ENCODE results near the gene SKA1.
"Not testable (repeated sequence)": the region's sequence is repeated elsewhere in the genome, so short reads cannot be mapped to it uniquely, and the experiment has no call there.

Gene SKA1

DNA sequence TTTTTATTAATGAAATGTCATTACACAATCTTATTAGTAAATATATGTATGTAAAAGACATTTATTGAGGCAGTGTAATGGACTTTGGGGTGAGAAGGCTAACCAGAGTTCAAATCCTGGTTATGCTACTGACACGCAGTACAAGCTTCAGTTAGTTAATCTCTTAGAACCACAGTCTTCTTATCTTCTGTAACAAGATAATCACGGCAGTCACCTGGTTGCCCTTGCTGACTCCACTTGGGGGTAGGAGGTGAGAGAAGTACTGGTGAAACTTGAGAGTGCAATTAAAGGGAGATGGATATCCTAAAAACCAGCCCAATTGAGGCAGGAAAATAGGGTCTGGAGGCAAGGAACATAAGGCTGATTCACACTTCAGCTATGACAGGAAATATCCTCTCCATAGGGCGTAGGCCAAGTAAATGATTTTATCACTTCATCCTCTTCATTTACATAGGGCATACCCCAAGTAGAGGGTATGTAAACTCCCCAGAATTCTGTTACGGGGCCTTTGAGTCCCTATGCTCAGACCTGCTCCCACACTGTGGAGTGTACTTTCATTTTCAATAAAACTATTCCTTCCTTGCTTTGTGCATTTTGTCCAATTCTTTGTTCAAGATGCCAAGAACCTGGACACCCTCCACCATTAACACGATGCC lies 21.3 kb downstream of the SKA1 start:
- DNase-seq: no peak

DNA sequence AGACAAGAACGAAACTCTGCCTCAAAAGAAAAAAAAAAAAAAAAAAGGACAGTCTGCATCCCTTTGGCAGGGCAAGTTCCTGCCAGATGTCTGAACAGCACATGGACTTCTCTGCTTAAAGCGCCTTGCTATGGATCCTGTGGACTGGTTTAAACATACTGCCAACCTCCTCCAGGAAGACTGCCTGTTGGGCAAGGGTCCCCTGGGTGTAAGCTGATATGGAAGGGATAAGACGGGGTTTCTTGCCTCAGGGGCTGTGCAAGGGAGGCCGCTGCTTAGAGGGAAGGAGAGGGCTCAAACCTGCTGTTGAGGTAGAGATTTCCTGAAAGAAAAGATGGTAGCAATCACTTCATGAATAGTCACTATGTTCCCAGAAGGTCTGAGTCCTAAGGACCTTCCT lies 22.2 kb downstream of the SKA1 start:
- DNase-seq: no peak

DNA sequence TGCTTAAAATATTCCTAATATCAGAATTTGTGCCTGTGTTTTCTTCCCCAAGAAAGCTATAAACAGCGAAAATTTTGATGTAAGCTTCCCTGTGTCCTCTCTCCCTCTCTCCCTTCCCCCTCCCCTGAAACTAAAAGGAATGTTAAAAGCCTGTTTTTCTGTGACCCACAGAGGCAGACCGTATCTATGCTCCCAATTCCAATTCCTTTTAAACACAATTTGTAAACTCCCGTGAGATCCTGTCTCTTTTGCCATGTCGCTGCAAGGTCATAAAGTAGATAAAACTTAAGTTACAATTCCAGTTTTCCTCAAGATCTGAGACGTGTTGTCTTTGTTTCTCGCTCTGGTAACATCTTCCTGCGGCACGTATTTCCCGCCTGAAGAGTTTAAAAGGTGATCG lies 23.3 kb downstream of the SKA1 start:
- DNase-seq: no peak

DNA sequence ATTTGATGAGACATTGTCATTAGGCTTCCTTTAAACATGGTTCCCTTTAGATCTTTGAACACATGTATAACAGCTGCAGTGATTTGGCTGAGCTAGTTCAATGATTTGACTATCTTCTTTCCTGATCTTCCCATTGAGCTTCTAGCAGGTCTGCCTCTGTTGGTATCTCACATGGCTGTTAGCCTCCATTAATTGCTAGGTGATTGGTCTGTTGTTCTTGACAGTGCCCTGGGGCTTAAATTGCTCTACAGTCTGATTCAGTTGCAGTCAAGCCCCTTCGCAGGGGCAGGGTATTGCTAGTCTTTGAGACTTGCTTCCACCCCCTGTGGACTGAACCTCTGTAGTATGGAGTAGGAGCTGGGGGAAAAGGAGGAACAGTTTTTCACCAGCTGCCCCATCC lies 24.1 kb downstream of the SKA1 start:
- no peak for DNase-seq

DNA sequence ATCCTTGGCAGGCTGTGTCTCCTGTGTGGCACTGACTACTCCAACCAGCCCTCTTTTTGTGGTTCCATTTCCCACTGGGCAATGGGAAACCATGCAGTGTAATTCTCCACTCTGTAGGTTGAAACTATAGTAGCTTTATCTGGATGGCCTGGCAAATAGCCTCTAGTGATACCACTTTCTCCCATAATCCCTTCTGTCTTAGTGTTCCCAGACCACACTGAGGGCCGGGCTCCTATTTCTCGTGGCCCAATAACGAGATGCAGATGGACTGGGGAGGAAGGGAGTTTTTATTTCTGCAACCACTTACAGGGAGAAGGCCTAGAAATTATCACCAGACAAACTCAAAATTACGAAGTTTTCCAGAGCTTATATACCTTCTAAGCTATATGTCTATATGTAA lies 24.7 kb downstream of the SKA1 start:
- no peak for DNase-seq

DNA sequence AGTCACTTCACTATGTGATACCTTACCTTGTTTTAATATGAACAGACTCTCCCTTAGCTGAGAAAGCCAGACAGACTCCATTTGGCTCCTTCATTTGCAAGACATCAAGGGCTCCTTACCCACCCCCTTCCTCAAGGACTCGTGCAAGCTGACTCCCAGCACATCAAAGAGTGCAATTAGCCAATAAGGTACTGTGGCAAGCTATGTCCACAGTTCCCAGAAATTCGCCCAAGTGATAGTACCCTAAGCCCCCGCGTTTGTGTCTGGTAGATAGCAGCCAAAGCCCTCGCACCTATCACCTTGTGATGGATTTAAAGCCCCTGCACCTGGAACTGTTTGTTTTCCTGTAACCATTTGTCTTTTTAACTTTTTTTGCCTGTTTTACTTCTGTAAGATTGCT lies 25.6 kb downstream of the SKA1 start:
- DNase-seq: not testable (repeated sequence)

DNA sequence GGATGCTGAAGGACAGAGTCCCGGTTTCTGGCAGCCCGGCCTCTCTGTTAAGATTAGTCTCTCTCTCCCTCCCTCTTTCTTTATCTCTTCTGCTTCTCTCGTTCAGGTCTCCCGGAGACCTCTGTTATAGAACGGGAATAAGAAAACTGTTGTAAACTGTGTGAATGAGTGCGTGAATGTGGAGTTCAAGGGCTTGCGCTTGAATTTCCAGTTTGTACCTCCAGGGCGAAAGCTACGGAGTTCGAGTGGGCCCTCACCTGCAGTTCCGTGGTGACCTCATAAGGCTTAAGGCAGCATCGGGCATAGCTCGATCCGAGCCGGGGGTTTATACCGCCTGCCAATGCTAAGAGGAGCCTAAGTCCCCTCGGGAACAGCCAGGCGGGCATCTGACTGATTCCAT lies 26.4 kb downstream of the SKA1 start:
- DNase-seq: no peak

DNA sequence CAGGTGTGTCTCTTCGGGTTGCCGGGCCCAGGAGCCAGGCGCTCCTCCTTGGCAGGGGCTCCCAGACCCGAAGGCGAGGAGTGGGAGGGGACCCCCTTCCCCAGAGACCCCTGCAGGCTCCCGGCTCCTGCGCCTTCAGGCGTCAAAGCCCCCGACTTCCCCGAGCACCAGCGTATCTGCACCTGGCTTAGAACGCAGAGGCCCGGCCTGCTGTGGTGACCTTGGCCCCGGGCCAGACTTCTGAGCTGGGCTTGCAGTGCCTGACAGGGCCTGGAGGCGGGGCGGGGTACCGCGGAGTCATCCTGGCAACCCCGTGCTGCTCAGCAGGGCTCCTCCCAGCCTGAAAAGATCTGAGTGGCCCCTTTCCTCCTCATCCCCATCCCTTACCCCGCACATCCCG lies 27.0 kb downstream of the SKA1 start:
- peak; percentile 29 for DNase-seq

DNA sequence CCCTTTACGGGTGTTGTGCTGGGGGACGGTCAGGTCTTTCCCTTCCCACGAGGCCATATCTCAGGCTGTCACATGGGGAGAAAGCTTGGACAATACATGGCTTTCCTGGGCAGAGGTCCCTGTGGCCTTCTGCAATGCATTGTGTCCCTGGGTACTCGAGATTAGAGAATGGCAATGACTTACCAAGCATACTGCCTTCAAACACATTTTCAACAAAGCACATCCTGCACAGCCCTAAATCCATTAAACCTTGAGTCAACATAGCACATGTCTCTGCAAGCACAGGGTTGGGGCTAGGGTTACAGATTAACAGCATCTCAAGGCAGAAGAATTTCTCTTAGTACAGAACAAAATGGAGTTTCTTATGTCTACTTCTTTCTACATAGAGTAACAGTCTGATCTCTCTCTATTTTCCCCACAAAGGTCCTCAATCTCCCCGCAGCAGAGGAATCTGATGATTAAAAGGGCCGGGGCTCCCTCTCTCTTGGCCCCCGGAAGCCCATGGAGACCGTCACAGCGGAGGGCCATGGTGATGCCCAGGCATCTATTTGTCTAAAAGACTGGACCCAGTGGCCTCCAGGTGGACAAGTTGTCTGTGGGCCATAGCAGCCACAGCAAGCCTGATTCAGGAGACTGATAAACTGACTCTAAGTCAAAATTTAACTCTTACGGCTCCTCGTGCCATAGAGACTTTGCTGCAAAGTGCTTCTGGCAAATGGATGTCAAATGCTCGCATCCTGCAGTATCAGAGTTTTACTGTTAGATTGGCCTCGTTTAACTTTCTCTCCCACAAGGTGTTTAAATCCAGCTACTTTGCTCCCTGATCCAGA lies 30.1 kb downstream of the SKA1 start:
- DNase-seq: peak; percentile 36

DNA sequence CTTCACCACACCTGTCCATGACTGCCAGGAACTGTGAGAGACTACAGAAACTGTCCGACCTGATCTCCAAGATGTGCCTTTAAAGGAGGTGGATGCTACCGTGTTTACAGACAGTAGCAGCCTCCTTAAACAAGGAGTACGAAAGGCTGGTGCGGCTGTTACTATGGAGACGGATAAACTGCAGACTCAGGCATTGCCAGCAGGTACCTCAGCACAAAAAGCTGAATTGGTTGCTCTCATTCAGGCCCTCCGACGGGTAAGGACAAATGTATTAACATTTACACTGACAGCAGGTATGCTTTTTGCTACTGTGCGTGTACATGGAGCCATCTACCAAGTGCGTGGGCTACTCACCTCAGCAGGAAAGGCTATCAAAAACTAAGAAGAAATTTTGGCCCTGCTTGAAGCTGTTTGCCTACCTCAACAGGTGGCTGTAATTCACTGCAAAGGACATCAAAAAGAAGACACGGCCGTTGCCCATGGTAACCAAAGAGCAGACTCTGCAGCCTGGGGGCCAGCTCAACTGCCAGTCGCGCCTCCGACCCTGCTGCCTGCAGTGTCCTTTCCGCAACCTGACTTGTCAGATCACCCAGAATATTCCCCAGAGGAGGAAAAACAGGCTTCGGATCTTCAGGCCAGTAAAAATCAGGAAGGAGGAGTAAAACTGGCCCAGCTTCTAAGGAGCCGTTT lies 30.9 kb downstream of the SKA1 start:
- peak; percentile 88 for DNase-seq

DNA sequence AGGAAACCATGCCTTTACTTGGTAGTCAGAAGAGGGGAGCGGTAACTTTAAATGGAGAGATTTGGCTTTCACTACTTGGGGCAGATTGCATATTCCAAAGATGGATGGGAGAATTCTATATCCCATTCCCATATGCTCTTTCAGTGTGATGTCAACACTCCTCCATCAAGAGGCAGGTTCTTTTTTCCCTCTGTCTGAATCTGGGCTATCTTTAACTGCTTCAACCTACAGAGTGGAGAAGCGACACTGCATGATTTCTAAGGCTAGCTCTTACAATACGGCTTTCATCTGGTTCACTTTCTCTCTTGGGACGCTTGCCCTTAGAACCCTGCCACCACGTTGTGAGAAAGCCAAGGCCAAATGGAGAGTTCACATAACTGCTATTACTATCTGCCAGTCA lies 34.4 kb downstream of the SKA1 start:
- no peak for DNase-seq

DNA sequence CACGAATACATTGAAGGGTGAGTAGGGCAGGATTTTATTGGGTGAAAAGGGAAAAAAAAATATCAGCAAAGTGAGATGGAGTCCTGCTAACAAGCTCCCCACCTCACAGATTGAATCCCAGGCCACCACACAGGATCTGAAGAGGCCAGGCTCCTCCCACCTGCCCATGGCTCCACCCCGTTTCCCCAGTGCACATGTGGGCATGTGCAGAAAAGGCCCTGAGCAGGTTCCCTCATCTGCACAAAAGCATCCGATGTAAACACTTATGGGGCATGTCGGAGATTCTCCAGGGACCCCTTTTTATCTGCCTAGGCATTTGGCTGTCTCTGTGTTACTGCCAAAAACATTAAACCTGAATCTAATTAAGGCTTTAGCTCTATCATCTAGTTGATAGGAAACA lies 35.2 kb downstream of the SKA1 start:
- no peak for DNase-seq

DNA sequence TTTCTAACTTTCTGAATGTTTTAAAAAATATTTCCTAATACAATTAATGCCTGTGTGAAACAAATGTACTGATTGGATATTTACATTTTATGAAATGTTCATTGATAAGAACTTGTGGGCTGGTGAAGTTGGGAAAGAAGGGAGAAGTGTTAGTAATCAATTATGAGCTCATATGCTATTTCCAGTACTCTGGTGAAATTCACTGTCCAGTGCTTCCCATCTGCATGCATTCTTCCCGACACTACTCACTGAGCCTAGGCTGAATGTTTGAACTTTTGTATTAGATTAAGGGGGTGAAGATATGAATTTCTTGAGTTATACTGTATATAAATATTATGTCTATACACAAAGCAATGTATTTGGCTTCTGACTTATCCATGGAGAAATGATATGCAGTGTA lies 36.0 kb downstream of the SKA1 start:
- DNase-seq: no peak

DNA sequence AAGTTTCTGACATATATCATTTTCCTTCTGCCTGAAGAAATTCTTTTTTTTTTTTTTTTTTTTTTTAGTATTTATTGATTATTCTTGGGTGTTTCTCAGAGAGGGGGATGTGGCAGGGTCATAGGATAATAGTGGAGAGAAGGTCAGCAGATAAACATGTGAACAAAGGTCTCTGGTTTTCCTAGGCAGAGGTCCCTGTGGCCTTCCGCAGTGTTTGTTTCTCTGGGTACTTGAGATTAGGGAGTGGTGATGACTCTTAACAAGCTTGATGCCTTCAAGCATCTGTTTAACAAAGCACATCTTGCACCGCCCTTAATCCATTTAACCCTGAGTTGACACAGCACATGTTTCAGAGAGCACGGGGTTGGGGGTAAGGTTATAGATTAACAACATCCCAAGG lies 42.0 kb downstream of the SKA1 start:
- DNase-seq: not testable (repeated sequence)

DNA sequence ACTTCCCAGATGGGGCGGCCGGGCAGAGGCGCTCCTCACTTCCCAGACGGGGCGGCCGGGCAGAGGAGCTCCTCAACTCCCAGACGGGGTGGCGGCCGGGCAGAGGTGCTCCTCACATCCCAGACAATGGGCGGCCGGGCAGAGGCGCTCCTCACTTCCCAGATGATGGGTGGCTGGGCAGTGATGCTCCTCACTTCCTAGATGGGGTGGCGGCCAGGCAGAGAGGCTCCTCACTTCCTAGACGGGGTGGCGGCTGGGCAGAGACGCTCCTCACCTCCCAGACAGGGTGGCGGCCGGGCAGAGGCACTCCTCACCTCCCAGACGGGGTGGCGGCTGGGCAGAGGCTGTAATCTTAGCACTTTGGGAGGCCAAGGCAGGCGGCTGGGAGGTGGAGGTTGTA lies 42.9 kb downstream of the SKA1 start:
- DNase-seq: not testable (repeated sequence)

DNA sequence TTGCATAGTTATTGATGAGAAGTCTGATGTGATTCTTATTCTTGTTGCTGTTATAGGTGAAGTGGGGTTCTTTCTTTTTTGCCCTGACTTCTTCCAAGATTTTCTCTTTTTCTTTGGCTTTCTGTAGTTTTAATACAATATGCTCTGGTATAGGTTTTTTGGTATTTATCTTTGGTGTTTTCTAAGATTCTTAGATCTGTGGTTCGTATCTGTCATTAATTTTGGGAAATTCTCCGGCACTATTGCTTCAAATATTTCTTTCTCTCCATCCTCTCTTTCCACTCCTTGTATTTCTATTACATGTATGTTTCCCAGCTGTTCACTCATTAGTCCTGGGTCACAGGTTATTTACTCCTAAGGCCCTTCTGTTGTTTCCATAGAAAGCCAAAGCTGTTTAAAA lies 43.8 kb downstream of the SKA1 start:
- DNase-seq: no peak

DNA sequence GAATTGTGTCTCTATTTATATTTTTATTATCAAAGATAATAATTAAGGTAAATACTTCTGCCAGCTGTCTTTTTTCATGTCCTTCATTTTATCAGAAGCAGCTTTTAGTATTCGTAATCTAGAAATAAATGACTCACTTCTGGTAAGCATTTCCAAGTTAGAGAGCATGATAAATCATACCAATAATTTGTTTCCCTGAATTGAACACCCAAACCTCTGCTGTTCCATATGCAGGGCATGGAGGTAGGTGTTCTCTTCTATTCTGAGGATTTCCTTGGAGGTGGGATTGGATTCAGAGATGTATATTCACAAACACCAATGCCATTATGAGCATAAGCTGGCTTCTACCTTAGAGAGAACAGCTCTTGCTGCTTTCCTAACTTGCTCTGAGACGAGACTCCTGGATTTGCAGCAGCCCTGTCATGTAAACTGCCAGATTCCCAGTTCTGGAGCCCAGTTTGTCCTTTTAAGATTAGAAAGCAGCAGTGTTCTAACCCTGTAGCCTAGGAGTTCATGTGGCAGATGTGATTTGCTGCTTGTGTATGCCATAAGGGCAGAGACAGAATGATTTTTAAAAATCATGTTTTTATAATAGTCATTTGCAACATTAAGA lies 47.5 kb downstream of the SKA1 start:
- DNase-seq: no peak

DNA sequence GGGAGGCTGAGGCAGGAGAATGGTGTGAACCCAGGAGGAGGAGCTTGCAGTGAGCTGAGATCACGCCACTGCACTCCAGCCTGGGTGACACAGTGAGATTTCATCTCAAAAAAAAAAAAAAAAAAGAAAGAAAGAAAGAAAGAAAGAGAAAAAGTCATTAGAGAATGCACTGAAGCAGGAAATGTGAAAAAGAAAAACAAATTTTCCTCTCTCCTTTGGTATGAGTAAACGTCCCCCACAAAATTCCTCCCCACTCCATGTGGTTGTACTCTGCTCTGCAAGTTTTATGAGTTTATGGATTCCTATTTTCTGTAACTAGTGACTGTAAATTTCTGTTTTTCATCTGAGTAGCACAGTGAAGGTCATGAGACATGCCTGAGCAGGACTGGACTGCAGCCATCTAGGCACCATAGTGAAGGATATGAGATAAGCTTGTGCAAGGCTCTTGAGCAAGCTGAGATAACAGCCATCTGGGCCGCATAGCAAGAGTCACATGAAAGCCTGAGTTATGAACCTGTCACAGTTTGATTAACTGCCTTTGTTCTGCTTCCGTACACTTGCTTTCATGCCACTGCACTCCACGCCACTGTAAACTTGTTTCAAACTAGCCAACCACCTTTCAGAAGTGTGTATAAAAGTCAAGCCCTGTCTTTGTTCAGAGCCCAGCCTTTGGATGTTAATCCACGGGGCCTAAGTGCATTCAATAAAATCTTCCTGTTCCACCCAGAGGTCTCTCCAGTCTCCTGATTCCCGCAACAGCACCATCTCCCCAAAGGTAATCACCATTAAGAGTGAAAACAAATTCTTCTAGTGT lies 50.2 kb downstream of the SKA1 start:
- DNase-seq: no peak

DNA sequence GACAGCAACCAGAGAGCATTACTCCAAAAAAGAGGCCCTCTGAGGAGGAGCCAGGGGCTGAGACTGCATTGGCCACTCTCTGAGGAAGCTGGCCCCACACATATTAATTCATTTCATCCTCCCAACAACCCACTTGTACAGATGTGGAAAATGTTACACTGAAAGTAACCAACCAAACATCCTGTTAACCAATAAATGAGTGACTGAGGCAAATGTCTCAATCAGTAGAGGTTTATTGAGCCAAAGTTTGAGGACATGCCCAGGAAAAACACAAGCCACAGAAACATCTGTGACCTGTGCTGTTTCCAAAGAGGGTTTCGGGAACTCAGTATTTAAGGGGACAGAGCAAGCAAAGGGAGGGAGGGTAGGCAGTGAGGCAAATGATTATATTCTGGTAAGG lies 53.0 kb downstream of the SKA1 start:
- no peak for DNase-seq

DNA sequence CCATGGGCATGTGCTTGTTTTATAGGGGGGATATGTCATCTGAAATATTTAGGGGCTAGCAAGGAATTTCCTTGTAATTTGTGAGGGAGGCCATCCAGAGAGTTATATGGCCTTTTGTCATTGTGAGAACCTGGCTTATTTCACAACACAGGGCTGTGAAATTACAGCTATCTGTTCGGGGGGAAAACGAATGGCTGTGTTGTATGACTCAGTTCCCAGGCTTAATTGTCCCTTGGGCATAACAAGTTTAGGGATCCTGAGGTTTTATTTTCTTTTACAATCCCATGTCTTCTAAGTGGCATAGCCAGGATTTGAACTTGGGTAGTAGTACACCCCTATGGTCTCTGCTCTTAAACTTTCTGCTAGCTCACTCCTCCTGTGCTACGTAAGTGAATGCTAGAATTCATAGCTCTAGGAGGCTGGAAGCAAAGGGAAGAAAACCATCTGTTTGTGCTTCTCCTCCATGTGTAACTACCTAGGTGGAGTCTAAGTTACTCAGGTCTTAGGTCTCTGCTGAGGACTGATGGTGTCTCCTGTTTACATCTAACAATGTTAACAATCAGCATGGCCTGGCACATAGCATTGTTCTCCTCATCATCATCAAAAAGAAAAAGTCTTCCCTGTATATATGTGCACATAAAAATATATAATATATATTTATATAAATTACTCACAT lies 53.8 kb downstream of the SKA1 start:
- no peak for DNase-seq

DNA sequence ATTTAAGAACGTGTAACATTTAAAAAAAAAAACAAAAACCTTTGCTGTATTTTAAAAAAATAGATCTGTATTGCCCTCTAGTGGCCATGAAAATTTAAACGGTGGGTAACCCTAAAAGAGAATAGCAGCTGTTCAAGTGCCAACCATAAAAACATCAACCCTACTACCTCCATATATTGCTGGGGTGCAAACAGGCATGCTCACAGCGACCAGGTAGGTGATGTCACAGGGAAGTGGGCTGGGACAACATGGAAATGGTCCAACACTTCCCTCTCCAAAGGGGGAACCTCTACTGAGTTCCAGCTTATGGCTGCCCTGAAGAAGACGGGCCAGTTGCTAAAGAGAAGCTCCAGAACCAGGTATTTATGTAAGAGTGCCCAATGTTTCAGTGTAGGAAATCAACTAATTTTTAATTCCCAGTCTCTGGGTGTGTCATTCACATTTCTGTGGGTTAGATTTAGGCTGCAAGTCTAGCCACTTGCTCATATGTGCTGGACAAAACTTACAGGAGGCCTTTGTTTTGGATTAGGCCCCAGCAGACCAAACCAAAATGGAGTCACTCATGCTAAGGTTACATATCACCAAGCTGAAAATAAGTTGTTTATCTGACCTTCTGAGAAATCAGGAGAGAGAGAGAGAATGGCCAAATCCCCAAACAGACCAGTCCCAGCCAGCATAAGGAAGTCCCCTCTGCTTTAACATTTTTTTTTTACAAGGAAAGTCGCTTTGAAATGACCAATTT lies 54.5 kb downstream of the SKA1 start:
- DNase-seq: peak; percentile 32
